Breast epithelium (tissue), 3 donors: Measurements from ENCODE around the gene FLYWCH2.

ENCODE experiments used
- POLR2A ChIP-seq: fragments of 450-650 bp; IDR thresholded peaks from one replicate; pipeline ENCODE4 v1.6.1; 2016; ENCODE audit warnings: antibody characterized with exemption, mild to moderate bottlenecking, moderate library complexity
- POLR2AphosphoS5 ChIP-seq, 3 donors: sonication (generic); formaldehyde crosslinking; IDR thresholded peaks; one replicate each; pipeline ENCODE4 v1.6.1; 2017; ENCODE audit warnings: antibody characterized with exemption in 3 of 3

GRCh38 chr16:2835638-2836493 is 47.1 kb upstream of the FLYWCH2 start:
- TF ChIP-seq POLR2A: no peak
- peak in 2 of 3 donors; percentile 81 to 90 for TF ChIP-seq POLR2AphosphoS5 (IDR thresholded peaks at IDR 0.05)
